ENCODE measurements around the gene NHEJ1.

The NHEJ1 gene

DNA sequence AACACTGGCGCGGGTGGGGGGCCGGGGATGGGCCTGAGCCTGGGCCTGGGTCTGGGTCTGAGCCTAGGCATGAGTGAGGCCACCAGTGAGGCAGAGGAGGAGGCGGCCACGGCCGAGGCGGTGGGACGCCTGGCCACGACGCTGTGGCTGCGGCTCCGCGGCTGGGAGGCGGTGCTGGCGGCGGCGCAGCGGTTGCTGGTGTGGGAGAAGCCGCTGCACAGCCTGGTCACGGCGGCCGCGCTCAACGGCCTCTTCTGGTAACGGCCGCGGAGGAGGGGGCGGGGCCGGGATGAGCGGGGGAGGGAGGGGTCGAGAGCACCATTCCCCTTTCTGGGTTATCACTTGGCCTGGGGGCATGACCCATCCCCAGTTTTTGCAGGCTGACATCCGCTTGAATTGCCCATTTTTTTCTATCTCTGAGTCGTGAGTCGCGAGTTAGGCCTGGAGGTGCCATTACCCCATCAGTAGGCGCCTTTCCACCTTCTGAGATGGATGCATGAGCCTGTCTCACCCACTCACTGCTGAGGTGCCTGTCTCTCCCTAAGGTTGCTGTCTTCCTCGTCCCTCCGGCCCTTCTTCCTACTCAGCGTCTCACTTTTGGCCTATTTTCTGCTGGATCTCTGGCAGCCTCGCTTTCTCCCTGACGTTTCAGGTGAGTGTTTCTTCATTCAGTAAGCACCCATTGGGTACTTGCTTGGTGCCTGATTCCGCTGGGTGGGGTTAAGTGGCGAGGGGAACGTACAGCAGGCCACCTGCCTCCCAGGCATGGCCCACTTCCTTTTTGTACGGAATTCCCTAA, 18.0 kb upstream of the NHEJ1 start:
- H3K4me3 ChIP-seq (ENCODE audit: low read depth, low read length) = peak overlapping the region; percentile 84
- DNase-seq (ENCODE audit: low read depth, low spot score) = no peak
- POLR2A ChIA-PET = no interaction called here
- CTCF ChIA-PET = interaction anchor here (1.0 to 5.8 kb wide), 4 partner anchors 11 to 121 kb away, joined by 3 to 37 read pairs (median 8); no protein-coding TSS in a partner anchor
- TF ChIP-seq CTCF (IDR thresholded peaks at IDR 0.05; ENCODE audit: insufficient read depth, low read length, missing control alignments) = no peak

DNA sequence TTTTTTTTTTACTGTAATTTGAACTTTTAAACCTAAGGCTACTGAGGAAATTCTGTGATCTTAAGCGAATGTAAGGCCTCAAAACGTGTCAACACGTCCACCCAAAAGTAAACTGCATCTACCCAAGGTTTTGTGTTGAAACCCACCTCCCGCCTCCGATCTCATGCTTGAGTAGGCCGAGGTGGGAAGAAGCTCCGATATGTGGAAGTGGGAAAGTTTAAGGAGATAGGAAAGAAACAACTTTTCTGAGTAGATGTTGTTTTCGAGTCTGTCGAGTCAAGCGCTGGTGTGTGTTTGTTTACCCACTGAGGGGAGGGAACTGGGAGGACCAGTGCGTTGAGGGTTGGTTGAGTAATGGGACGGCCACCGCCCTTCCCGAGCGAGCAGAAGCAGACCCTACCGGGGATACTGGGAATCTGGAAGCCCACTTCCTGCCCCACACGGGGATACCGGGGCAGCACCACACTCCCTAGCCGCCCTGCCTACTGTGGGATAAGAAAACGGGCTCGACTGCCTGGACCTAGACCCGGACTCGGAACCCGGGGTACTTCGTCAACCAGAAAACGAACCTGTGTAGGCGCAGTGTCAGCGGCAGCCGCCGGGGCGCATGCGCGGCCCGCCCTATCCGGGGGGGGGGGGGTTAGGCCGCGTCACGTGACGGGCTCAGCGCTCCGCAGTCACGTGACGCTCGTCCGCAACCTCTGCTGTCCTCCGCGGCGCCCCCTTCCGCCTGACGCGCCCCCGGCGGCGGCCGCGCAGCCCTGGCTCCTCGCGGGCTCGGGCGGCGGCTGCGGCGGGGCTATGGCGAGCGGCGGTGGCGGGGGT, 17.1 kb upstream of the NHEJ1 start, which contains the start of gene RETREG2:
TSS of gene RETREG2 (plus strand) at position 724 of the 825 bp plus-strand sequence. CDS start at position 802, 78 bp downstream.
- DNase-seq (ENCODE audit: low read depth, low spot score) = no peak
- ChIA-PET POLR2A (interaction anchor here (1.7 kb wide), 1 partner anchor 40 kb away, joined by 9 read pairs; the partner anchor contains the start of gene ABCB6), CTCF (interaction anchor here (1.2 to 9.4 kb wide), 4 partner anchors 18 to 115 kb away, joined by 3 to 154 read pairs (median 64); partner anchors contain the start of gene NHEJ1)
- peak; percentile 65 for TF ChIP-seq CTCF (IDR thresholded peaks at IDR 0.05; ENCODE audit: insufficient read depth, low read length, missing control alignments)
- H3K4me3 ChIP-seq (ENCODE audit: low read depth, low read length) = peak within 1 kb of the TSS; percentile 84

DNA sequence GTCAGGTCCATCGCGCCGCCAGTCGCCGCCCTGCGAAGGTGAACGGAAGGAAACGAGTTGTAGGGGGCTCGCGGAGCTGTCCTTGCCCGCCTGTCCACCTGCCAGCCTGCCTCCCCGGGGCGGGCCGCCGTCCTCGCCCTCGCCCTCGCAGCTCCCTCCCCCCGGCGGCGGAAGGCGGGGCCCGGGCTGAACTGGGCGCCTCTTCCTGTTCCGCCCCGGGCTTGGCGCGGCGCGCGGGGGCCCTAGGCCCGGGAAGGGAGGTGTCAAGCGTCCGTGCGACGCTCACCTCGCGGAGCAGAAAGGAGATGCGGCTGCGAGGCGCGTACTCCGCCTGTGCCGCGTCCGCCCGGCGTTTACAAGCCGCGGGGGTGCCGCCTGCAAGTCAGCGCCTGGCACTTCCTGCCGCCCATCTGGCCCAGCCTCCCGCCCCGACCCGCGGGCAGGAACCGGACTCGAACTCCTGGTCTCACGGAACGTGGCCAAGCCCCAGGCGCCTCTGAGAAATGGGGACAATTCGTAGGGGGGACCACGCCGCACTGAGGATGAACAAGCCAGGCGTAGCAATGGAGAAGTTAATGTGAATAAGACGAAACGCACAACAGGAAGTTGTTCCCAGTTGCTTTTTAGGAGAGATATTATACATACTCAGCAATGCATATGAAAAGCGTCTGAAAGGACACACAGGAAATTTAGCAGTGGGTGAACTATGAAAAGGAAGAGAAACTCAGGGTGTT, 16.4 kb upstream of the NHEJ1 start, which contains the start of gene CNPPD1:
TSS of gene CNPPD1 (minus strand) at position 108 of the 734 bp plus-strand sequence. CDS start at position 11, 97 bp downstream.
- CTCF ChIA-PET = interaction anchor here (0.6 to 9.4 kb wide), 13 partner anchors 8 to 182 kb away, joined by 3 to 154 read pairs (median 6); partner anchors contain the start of genes NHEJ1 and ZFAND2B

DNA sequence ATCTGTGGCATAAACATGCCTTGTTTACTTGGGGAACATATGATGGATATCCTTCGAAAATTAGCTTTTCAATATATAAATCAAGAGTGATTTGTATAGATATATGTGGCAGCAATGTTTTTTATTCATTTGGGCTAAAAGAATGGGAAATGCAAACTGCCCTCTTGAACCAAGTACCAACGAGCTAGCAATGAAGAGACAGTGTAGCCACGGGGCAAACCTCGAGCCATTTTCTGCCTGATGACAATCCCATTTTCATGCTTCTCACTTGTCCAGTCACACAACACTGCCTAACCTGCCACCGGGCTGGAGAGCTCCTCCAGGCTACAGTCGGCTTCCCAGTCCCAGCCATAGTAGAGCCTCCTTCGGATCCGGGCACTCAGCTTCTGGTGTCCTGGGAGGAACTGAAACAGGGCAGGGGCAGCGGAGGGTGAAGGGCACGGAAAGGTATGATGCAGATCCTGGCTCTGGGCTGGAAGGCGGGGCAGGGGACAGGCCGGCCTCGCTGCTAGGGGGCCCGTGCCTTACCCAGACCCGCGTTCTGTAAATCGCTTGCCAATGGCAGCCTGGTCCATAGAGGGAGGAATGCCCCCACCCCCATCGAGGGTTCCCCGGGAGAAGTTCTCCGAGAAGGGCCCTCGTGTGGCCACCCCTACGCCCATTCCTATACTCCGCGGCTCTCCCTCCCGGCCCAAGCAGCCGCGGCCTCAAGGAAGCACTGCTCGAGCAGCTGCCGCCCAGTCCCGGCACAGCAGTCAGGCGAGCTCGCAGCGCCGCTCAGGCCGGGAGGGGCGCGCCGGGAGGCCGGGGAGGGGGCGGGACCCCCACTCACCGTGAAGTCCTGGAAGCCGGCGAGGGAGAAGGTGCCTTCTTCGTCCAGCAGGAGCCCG, 15.6 kb upstream of the NHEJ1 start:
- ChIA-PET CTCF (interaction anchor here (0.6 to 9.4 kb wide), 18 partner anchors 9 to 196 kb away, joined by 3 to 154 read pairs (median 4); partner anchors contain the start of genes CFAP65, NHEJ1 and ZFAND2B), POLR2A (interaction anchor here (0.6 to 1.7 kb wide), 9 partner anchors 13 to 114 kb away, joined by 3 to 10 read pairs (median 3); partner anchors contain the start of genes ABCB6, DNAJB2, NHEJ1 and ZFAND2B)
- TF ChIP-seq CTCF (IDR thresholded peaks at IDR 0.05; ENCODE audit: insufficient read depth, low read length, missing control alignments) = peak; percentile 31
- peak overlapping the region; percentile 84 for H3K4me3 ChIP-seq (ENCODE audit: low read depth, low read length)
- no peak for DNase-seq (ENCODE audit: low read depth, low spot score)

More for the DNA sequence above, 16.4 kb upstream of the NHEJ1 start, which contains the start of gene CNPPD1:
- TF ChIP-seq CTCF (IDR thresholded peaks at IDR 0.05; ENCODE audit: insufficient read depth, low read length, missing control alignments) = no peak
- DNase-seq (ENCODE audit: low read depth, low spot score) = no peak
- POLR2A ChIA-PET = interaction anchor here (0.6 to 1.7 kb wide), 8 partner anchors 12 to 113 kb away, joined by 3 to 10 read pairs (median 3); partner anchors contain the start of genes ABCB6, DNAJB2, NHEJ1 and ZFAND2B
- H3K4me3 ChIP-seq (ENCODE audit: low read depth, low read length) = peak within 1 kb of the TSS; percentile 84

DNA sequence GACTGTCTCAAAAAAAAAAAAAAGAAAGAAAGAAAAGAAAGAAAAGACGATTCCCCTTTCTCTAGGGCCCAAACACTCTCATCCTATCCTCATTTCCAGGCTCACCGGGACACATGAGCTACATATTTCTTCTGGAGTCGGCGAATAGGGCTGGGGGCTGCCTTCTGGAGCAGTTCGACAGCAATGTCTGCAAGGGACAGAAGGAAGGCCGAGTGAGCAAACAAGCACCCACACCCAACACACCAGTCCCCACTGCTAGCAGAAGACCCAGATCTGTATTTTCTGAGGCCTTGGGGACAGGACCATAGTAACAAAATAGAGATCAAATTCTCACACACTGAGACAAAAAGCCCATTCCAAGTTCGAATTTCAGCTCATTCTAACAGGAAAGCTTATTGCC, 14.9 kb upstream of the NHEJ1 start:
- DNase-seq (ENCODE audit: low read depth, low spot score) = no peak
- no peak for TF ChIP-seq CTCF (IDR thresholded peaks at IDR 0.05; ENCODE audit: insufficient read depth, low read length, missing control alignments)
- CTCF ChIA-PET = interaction anchor here (0.7 to 9.4 kb wide), 13 partner anchors 9 to 195 kb away, joined by 3 to 154 read pairs (median 6); partner anchors contain the start of genes CFAP65 and NHEJ1
- H3K4me3 ChIP-seq (ENCODE audit: low read depth, low read length) = peak overlapping the region; percentile 84
- POLR2A ChIA-PET = interaction anchor here (1.0 to 1.6 kb wide), 2 partner anchors 25 to 31 kb away, joined by 3 to 10 read pairs; partner anchors contain the start of gene ZFAND2B
